Ishikawa (cell line): ENCODE measurements around the gene FHL2.
A peak's percentile ranks its signal among the peaks of the same experiment; 100 is the strongest.

ENCODE experiments used
- CEBPB ChIP-seq: IDR thresholded peaks from 2 replicates; pipeline ENCODE4 v1.6.1; 2012
- CREB1 ChIP-seq: IDR thresholded peaks from 2 replicates; pipeline ENCODE4 v1.6.1; 2012; ENCODE audit warnings: low read depth
- EGR1 ChIP-seq: IDR thresholded peaks from 2 replicates; pipeline ENCODE4 v1.6.1; 2012
- EP300 ChIP-seq: IDR thresholded peaks from 2 replicates; pipeline ENCODE4 v1.6.1; 2012; ENCODE audit warnings: borderline replicate concordance
- FOXM1 ChIP-seq: IDR thresholded peaks from 2 replicates; pipeline ENCODE4 v1.6.1; 2012; ENCODE audit warnings: low read depth, borderline replicate concordance
- NFIC ChIP-seq: IDR thresholded peaks from 2 replicates; pipeline ENCODE4 v1.6.1; 2012
- RAD21 ChIP-seq: IDR thresholded peaks from 2 replicates; pipeline ENCODE4 v1.6.1; 2012; ENCODE audit warnings: low read depth
- TAF1 ChIP-seq: IDR thresholded peaks from 2 replicates; pipeline ENCODE4 v1.6.1; 2012; ENCODE audit warnings: low read depth, mild to moderate bottlenecking
- TCF12 ChIP-seq: IDR thresholded peaks from 2 replicates; pipeline ENCODE4 v1.6.1; 2012; ENCODE audit warnings: low read depth
- TEAD4 ChIP-seq: IDR thresholded peaks from 2 replicates; pipeline ENCODE4 v1.6.1; 2012
- YY1 ChIP-seq: IDR thresholded peaks from 2 replicates; pipeline ENCODE4 v1.6.1; 2012; ENCODE audit warnings: low read depth
- ZBTB7A ChIP-seq: IDR thresholded peaks from 2 replicates; pipeline ENCODE4 v1.6.1; 2012; ENCODE audit warnings: low read depth
- TF ChIP-seq, protein P1 (sequence below): IDR thresholded peaks from 2 replicates; pipeline ENCODE4 v1.6.1; 2012
- TF ChIP-seq, protein P2 (sequence below): IDR thresholded peaks from 2 replicates; pipeline ENCODE4 v1.6.1; 2012; ENCODE audit warnings: low read depth, mild to moderate bottlenecking
- TF ChIP-seq, protein P3 (sequence below): IDR thresholded peaks from 2 replicates; pipeline ENCODE4 v1.6.1; 2012

FHL2 gene

DNA sequence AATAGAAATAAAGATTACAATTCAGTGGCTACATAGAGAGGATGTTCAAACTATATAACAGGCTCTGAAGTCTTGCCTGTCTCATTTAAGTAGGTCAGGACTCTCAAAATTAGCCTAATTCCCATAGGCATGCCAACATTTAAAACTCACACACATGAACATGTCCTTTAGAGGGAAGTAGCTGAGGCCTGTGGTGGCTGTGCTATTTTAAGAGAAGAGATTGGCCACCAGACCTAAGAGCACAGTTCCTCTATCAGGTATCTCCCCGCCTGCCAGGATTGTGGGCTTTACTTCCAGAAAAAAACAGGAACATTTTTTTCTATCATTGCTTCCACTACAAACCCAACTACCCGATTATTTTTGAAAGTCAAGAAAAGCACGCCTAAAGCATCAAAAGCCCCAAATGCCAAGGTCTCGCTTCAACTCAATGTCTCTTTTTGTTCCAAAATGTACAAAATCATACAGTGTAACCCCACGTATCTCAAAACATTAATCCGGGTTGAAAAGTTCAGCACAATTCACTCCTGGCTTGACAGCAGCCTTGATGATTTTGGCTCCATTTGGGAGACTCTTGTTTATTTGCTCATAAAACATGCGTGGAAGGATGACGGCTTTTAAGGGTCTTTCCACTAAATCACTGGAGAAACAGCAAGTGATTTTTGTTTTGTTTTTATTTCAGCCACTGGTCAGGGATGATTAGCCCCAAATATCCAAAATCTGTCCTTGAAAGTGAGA is 15.3 kb downstream of the FHL2 start:
- TF ChIP-seq YY1 (no peak), RAD21 (no peak), NFIC (no peak), TEAD4 (no peak), EP300 (no peak), CEBPB (no peak), EGR1 (no peak), ZBTB7A (no peak), TAF1 (no peak), CREB1 (no peak), FOXM1 (no peak), TCF12 (no peak)
- TF ChIP-seq, protein P1, sequence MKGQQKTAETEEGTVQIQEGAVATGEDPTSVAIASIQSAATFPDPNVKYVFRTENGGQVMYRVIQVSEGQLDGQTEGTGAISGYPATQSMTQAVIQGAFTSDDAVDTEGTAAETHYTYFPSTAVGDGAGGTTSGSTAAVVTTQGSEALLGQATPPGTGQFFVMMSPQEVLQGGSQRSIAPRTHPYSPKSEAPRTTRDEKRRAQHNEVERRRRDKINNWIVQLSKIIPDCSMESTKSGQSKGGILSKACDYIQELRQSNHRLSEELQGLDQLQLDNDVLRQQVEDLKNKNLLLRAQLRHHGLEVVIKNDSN, result no peak
- TF ChIP-seq, protein P2, sequence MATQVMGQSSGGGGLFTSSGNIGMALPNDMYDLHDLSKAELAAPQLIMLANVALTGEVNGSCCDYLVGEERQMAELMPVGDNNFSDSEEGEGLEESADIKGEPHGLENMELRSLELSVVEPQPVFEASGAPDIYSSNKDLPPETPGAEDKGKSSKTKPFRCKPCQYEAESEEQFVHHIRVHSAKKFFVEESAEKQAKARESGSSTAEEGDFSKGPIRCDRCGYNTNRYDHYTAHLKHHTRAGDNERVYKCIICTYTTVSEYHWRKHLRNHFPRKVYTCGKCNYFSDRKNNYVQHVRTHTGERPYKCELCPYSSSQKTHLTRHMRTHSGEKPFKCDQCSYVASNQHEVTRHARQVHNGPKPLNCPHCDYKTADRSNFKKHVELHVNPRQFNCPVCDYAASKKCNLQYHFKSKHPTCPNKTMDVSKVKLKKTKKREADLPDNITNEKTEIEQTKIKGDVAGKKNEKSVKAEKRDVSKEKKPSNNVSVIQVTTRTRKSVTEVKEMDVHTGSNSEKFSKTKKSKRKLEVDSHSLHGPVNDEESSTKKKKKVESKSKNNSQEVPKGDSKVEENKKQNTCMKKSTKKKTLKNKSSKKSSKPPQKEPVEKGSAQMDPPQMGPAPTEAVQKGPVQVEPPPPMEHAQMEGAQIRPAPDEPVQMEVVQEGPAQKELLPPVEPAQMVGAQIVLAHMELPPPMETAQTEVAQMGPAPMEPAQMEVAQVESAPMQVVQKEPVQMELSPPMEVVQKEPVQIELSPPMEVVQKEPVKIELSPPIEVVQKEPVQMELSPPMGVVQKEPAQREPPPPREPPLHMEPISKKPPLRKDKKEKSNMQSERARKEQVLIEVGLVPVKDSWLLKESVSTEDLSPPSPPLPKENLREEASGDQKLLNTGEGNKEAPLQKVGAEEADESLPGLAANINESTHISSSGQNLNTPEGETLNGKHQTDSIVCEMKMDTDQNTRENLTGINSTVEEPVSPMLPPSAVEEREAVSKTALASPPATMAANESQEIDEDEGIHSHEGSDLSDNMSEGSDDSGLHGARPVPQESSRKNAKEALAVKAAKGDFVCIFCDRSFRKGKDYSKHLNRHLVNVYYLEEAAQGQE, result no peak
- TF ChIP-seq, protein P3, sequence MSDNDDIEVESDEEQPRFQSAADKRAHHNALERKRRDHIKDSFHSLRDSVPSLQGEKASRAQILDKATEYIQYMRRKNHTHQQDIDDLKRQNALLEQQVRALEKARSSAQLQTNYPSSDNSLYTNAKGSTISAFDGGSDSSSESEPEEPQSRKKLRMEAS, result no peak

DNA sequence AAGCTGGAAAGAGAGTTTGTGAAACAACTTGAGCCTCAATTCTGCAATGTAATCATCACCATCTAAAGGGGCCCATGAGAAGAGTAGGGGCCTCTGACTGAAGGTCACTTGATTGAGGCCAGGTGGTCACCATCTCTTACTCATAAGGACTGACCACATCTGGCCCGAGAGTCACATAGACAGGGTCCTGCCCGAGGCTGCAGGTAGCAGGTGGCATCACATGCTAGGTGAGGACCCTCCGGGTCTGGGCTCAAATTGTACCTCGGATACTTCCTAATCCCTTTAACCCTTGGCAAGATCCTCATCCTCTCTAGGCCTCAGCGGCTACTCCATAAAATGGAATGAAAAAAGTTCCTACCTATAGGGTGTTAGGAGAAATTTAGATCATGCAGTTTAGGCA is 16.7 kb downstream of the FHL2 start:
- TF ChIP-seq EGR1, result no peak

DNA sequence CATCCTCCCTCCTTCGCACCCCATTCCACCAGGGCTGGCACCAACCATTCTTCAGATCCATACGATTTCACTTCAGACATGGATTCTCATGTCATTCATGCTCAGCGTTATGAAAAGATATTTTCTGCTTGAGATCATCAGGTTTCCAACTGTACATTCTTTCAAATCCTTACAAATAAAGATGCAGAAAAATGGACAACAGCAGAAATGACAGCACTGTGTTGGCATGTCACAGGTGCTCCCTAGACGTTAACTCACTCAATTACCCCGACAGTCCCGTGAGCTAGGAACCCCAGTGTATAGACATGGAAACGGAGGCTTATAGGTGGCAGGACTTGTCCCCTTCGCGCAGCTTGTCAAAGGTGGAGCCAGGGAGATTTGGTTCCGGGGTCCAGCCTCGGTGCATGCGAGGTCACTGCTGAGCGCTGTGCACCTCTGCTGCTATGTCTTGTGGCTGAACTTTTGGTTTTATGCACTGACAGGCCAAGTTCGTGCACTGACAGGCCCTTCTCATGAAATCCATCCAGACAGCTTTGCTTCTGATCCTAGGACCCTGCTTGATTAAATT is 17.7 kb downstream of the FHL2 start:
- TF ChIP-seq CREB1 (no peak), ZBTB7A (no peak), EGR1 (no peak), TEAD4 (no peak), TCF12 (no peak), TAF1 (no peak)
- TF ChIP-seq, protein P3, result no peak
- TF ChIP-seq, protein P2, result no peak
- TF ChIP-seq, protein P1, result no peak

DNA sequence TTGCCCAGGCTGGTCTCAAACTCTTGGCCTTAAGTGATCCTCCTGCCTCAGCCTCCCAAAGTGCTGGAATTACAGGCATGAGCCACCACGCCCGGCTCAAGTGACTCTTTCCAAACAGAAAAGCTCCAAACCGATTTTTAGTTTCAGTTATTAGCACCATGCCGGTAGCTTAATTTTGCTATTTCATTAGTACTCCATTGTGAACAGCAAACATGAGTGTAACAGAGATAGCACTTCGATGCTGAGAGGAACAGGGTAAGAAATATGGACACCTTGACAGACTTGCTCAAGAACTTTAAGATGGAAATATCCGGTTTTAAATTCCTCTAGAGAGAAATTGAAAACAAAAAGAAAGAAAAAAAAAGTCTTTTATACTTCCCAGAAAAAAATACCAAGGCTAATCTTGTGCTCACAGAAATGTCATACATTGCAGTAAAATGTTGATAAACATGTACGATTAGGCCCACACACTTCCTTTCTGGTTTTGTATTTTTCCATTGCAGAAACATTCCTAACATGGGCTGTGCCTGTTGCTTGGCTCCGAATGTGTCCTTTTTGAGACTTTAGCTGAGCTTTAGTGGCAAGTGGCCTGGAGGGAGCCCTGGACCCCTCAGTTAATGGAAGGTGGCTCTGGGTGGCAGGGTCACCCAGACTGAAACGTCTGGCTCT is 18.3 kb downstream of the FHL2 start:
- TF ChIP-seq TEAD4 (no peak), TAF1 (no peak), YY1 (no peak), EP300 (no peak)
- TF ChIP-seq, protein P3, result no peak

DNA sequence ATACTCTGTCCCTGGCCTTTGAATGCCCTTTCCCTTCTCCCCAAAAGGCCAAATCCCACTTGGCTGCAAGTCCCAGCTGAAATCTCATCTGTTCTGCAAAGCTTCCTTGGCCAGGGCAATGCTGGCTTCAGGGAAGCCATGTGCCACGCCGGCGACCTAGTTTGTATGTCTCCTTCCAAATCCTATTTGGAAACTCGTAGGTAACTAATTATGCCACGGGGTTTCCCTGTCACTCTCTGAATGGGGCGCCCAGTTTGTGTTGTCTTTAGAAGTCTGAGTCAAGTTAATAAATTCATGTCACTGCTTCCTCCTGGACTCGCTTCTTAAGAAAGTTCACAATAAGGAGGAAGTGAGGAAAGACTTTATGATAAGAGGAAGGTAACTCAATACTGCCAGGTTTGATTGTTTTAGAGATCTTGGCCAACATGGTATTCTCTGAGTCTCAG is 19.1 kb downstream of the FHL2 start:
- TF ChIP-seq FOXM1 (no peak), NFIC (peak; percentile 44; the same call in 1 of the 2 replicates), TCF12 (no peak), CEBPB (peak; percentile 59), TEAD4 (0 out of 2 replicates have a peak, but pooled peaks have one; percentile 11), ZBTB7A (no peak), TAF1 (no peak), EP300 (0 out of 2 replicates have a peak, but pooled peaks have one; percentile 52), CREB1 (no peak), RAD21 (no peak), EGR1 (no peak), YY1 (no peak)
- TF ChIP-seq, protein P1, result no peak
- TF ChIP-seq, protein P3, result no peak
- TF ChIP-seq, protein P2, result no peak
